SK-N-SH (cell line): ENCODE measurements around the gene SMARCA2.

ENCODE experiments used
- CHD2 ChIP-seq: fragments of 150-350 bp; IDR thresholded peaks from 2 replicates; pipeline ENCODE4 v1.6.1; 2018; ENCODE audit warnings: low read length; ENCODE audit not compliant: partially characterized antibody
- CTCF ChIP-seq: fragments of 200-600 bp; sonication (generic); IDR thresholded peaks from 2 replicates; pipeline ENCODE4 v1.6.1; 2017; ENCODE audit warnings: antibody characterized with exemption, mild to moderate bottlenecking, moderate library complexity
- EP300 ChIP-seq, 2 experiments: IDR thresholded peaks; 2 replicates each; pipeline versions ENCODE4 v1.4.0 to v1.6.1; 2012; ENCODE audit warnings: borderline replicate concordance in 1 of 2, low read depth in 1 of 2, low read length in 1 of 2
- EZH2phosphoT487 ChIP-seq: fragments of 200-600 bp; sonication (generic); IDR thresholded peaks from 2 replicates; pipeline ENCODE4 v1.6.1; 2017; ENCODE audit warnings: low read depth, mixed run types, mild to moderate bottlenecking, antibody characterized with exemption, moderate library complexity, borderline replicate concordance
- FOXM1 ChIP-seq: IDR thresholded peaks from 2 replicates; pipeline ENCODE4 v1.4.0; 2012; ENCODE audit warnings: low read depth, mild to moderate bottlenecking
- GATA2 ChIP-seq: sonication (generic); formaldehyde crosslinking; IDR thresholded peaks from 2 replicates; pipeline ENCODE4 v1.5.0; 2020; ENCODE audit warnings: mild to moderate bottlenecking, missing genetic modification reagents
- MAX ChIP-seq: IDR thresholded peaks from 2 replicates; pipeline ENCODE4 v1.4.0; 2012; ENCODE audit warnings: low read depth
- POLR2AphosphoS5 ChIP-seq: IDR thresholded peaks from 2 replicates; pipeline ENCODE4 v1.6.1; 2012; ENCODE audit warnings: low read depth, low read length
- RCOR1 ChIP-seq: fragments of 150-350 bp; IDR thresholded peaks from 2 replicates; pipeline ENCODE4 v1.6.1; 2017; ENCODE audit warnings: antibody characterized with exemption, low read length
- RXRA ChIP-seq: IDR thresholded peaks from 2 replicates; pipeline ENCODE4 v1.4.0; 2012; ENCODE audit warnings: low read depth, mild to moderate bottlenecking, borderline replicate concordance
- TAF1 ChIP-seq: IDR thresholded peaks from 2 replicates; pipeline ENCODE4 v1.6.1; 2012; ENCODE audit warnings: low read depth, mild to moderate bottlenecking, low read length, moderate library complexity, borderline replicate concordance
- YY1 ChIP-seq: IDR thresholded peaks from 2 replicates; pipeline ENCODE4 v1.4.0; 2012; ENCODE audit warnings: low read depth, mild to moderate bottlenecking

- TF ChIP-seq RCOR1 (no peak), RXRA (no peak), CTCF (no peak), YY1 (no peak), GATA2 (CRISPR knock-in tag) (no peak), MAX (no peak), FOXM1 (no peak), EZH2phosphoT487 (no peak), EP300 (IDR thresholded peaks at IDR 0.05; ENCODE audit: borderline replicate concordance in 1 of 2, low read depth in 1 of 2, low read length in 1 of 2) (no peak), TAF1 (no peak), POLR2AphosphoS5 (no peak), CHD2 (no peak)
Measured at GRCh38 chr9:2140600-2141223, 125.6 kb downstream of the SMARCA2 start.
